GM18505 (cell line): ENCODE results near the gene GCFC2.
A peak's percentile ranks its signal among the peaks of the same experiment; 100 is the strongest.

Source experiments
- ATAC-seq: cut with Tn5 transposase; IDR thresholded peaks from one replicate; pipeline ENCODE4 v1.9.1; 2021; ENCODE audit not compliant: unreplicated experiment
- POLR2A ChIP-seq: IDR thresholded peaks from 4 replicates; pipeline ENCODE4 v1.6.1; 2011; ENCODE audit warnings: borderline replicate concordance; ENCODE audit not compliant: insufficient read depth, insufficient read length; ENCODE audit errors: extremely low read depth

Gene GCFC2

DNA sequence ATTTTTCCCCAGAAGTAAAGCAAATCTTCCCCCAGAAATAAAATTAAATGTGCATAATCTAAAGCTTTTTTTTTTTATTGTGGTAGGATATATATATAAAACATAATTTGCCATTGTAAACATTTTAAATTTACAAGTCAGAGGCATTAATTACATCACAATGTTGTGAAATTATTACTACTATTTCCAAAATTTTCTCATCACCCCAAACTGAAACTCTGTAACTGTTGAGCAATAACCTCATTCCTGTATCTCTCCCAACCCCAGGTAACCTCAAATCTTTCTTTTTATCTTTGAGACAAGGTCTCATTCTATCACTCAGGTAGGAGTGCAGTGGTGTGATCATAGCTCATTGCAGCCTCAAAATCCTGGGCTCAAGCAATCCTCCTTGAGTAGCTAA, 52.9 kb downstream of the GCFC2 start:
- ATAC-seq = no peak
- TF ChIP-seq POLR2A = no peak

GRCh38 chr2:75656563-75656962, 54.2 kb downstream of the GCFC2 start:
- TF ChIP-seq POLR2A = no peak
- ATAC-seq = no peak

DNA sequence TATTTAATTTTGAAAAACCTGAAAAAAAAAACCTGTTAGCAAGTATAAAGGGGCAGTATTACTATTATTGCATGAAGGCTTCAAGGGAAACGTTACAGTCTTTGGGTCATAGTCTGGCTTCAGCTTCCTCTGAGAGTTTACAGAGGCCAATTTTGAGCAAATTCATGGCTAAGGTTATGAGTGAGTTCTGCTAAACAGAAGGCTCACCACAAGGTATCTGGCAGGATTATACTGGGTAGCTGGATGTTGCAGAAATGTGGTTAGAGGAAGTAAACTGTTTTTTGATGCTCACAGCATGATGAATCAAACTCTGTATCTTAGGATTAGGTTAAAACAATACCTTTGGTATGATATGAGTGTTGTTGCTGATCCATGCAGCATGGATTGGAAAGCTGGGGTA, 54.9 kb downstream of the GCFC2 start:
- TF ChIP-seq POLR2A = no peak
- no peak for ATAC-seq

- ATAC-seq = no peak
Observed at GRCh38 chr2:75654012-75654411, 56.7 kb downstream of the GCFC2 start.

DNA sequence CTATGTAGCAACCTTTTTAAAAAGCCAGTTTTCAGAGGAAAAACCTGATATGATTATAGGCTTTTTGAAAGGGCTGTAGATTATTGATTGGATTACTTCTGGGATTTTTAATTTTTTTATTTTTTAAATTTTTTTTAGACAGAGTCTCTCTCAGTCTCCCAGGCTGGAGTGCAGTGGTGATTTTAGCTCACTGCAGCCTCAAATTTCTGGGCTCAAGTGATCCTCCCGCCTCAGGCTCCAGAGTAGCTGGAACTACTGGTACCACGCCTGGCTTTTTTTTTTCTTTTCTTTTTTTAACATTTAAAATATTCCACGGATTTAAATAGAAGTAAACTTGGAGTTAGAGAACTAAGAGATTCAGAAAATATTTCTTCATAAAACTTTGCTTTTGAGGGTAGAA, 62.9 kb downstream of the GCFC2 start:
- no peak for TF ChIP-seq POLR2A
- no peak for ATAC-seq

More at GRCh38 chr2:75654012-75654411, 56.7 kb downstream of the GCFC2 start:
- TF ChIP-seq POLR2A = no peak

DNA sequence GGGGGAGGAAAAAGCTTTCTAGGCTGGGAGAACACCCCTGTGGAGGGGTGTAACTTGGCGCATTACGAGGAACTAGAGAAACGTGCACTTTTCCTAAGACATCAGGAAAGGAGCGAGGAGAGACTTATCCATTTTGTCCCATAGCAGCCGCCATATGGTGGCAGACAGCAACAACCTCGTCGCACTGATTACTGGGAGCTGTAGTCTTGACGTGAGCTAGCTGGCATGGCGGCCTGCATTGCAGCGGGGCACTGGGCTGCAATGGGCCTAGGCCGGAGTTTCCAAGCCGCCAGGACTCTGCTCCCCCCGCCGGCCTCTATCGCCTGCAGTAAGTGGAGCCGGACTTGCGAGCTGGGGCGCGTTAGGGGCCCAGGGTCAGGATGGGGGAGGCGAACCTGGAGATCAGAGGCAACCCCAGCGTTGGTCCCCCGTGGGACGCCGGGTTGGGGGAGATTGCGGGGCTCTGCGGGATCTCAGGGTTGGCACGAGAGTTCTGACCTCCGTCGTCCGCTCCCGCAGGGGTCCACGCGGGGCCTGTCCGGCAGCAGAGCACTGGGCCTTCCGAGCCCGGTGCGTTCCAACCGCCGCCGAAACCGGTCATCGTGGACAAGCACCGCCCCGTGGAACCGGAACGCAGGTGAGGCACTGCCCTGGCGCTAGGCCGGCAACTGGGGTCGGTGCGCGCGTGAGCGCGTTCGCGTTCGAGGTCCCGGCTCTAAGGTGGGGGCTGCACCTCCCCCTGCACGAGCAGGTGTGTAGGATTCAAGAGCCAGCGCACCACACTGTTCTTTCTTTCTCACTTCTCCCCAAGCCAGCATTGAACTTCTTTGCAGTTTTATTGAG, 63.9 kb downstream of the GCFC2 start, which contains the start of gene MRPL19:
TSS of gene MRPL19 (plus strand) at position 201 of the 843 bp plus-strand sequence. CDS start at position 226, 25 bp downstream.
- peak; percentile 94 for ATAC-seq
- peak; percentile 69 for TF ChIP-seq POLR2A

DNA sequence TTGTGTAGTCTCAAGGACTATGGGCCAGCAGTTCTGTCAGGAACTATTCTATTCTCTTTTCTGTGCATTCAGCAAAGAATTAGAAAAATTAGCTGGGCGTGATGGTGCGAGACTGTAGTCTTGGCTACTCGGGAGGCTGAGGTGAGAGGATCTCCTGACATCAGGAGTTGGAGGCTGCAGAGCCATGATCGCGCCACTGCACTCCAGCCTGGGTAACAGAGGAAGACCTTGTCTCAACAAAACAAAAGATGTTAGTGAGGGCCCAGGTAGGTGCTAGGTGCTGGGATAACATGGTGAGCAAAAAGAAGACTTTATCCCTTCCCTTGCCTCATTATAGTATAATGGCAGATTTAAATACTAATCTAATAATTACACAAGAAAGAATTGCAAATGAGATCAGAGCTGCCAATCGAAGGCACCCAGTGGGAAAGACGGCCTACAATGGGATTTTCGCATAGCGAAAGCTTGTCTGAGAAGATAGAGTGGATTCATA, 64.6 kb downstream of the GCFC2 start:
- ATAC-seq = peak; percentile 1
- no peak for TF ChIP-seq POLR2A

- ATAC-seq = no peak
Observed at GRCh38 chr2:75645643-75646042, 65.1 kb downstream of the GCFC2 start.

DNA sequence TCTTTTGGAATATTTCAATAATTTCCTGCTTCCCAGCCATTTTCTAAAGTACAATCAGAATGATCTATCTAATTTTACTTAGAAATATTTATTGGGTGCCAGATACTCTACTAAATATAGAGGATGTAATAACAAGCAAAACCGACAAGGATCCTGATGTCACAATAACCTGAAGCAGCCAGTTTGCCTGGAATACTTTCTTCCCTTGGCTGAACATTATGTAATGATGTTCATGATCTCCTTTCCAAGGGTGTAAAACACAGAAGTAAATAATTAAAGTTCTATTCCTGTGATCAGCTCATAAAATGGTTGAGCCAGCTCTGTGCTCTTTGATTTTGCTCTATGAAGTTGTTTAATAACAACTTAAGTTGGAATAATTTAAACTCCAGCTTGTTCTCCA, 66.7 kb downstream of the GCFC2 start:
- TF ChIP-seq POLR2A = no peak

More at GRCh38 chr2:75645643-75646042, 65.1 kb downstream of the GCFC2 start:
- no peak for TF ChIP-seq POLR2A

DNA sequence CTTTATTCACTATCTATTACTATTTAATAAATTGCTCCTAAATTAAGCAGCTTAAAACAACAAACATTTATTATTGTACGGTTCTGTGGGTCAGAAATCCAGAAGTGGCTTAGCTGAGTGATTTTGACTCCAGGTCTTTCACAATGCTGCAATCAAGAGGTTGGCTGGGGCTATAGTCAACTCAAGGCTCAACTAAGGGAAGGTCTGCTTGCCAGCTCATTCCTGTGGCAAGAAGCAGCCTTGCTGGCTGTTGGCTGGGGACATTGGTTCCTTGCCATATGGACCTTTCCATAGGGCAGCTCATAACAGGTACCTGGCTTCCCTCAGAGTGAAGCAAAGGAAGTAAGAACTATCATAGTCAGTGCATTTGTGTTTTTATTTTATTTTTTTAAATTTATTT, 69.1 kb downstream of the GCFC2 start:
- no peak for ATAC-seq
- TF ChIP-seq POLR2A = no peak

More for the DNA sequence above, 66.7 kb downstream of the GCFC2 start:
- ATAC-seq = no peak

DNA sequence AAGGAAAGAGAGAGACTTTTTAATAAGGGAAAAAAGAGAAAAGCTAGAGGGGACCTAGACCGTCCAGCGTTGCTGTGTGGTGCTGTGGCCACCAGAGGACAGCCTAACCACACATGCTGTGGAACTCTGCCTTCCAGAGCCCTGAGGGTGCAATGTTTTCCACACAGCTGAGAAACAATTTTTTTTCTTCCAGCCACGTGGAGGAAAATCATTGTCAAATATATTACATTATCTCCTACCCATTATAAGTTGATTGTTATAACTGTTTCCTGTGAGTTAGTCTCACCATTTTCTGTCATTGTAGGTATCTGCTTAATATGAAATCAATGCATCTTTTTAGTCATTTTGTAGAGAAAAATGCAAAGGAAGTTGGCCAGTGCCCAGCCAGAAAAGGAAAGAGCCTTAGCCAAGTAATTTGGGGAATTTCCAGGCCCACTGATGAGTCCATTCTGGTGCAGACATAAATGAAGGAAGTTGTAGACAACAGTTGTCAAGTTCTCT, 70.0 kb downstream of the GCFC2 start:
- TF ChIP-seq POLR2A = no peak
- peak; percentile 97 for ATAC-seq

DNA sequence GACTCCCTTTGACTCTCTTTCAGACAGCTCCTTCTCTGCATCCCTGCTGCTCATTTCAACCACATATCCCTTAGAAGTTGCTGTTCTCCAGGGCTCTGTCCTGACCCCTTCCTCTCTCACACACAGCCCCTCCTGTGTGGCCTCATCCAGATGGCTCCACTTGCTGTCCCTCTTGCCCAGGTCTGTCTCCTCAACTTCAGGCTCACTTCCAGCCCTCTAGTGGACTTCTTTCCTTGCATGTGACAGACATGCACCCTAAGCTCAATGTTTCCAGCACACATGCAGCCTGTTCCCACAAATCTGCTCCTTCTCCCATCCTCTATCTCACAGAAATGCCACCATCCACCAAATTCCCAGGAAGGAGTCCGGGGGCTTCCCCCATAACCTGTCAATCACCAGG, 73.1 kb downstream of the GCFC2 start:
- TF ChIP-seq POLR2A = no peak

GRCh38 chr2:75634945-75635344, 75.8 kb downstream of the GCFC2 start:
- ATAC-seq = no peak
- TF ChIP-seq POLR2A = no peak

More for the DNA sequence above, 73.1 kb downstream of the GCFC2 start:
- ATAC-seq = no peak

DNA sequence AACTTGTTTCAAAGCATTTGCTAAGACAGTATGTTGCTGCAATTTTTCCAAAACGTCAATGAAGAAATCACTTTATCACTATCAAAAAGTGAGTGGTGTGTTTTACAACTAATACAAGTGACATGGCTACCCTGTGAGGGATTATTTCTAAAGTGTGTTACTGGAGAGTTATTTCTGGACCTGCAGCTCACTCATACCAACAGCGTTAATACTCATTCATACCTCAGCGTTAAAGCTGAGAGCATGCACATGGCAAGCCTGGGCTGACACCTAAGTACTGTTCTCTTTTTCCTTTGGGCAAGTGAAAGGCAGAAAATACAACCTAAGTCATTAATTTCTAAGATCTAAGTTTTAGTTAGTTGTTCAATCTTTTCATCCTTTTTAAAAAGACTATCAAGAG, 77.1 kb downstream of the GCFC2 start:
- no peak for TF ChIP-seq POLR2A
- no peak for ATAC-seq
